Prostate gland (tissue), 2 donors: ENCODE data around the gene TUBB6.

Experiments used
- POLR2A ChIP-seq: fragments of 450-650 bp; IDR thresholded peaks from one replicate; pipeline ENCODE4 v1.6.1; 2016; ENCODE audit warnings: antibody characterized with exemption, mild to moderate bottlenecking
- POLR2AphosphoS5 ChIP-seq: sonication (generic); formaldehyde crosslinking; IDR thresholded peaks from one replicate; pipeline ENCODE4 v1.6.1; 2017; ENCODE audit warnings: antibody characterized with exemption
- TF ChIP-seq, protein P1 (sequence below), 4 experiments: fragments of 200-600 bp in 2 of 4; fragments of 450-650 bp in 2 of 4; sonication (generic) in 2 of 4; IDR thresholded peaks; 1 replicate in 3 of 4; 2 replicates in 1 of 4; pipeline ENCODE4 v1.5.1; 2016 to 2019; ENCODE audit warnings: antibody characterized with exemption in 4 of 4, mild to moderate bottlenecking in 2 of 4, moderate library complexity in 2 of 4

DNA sequence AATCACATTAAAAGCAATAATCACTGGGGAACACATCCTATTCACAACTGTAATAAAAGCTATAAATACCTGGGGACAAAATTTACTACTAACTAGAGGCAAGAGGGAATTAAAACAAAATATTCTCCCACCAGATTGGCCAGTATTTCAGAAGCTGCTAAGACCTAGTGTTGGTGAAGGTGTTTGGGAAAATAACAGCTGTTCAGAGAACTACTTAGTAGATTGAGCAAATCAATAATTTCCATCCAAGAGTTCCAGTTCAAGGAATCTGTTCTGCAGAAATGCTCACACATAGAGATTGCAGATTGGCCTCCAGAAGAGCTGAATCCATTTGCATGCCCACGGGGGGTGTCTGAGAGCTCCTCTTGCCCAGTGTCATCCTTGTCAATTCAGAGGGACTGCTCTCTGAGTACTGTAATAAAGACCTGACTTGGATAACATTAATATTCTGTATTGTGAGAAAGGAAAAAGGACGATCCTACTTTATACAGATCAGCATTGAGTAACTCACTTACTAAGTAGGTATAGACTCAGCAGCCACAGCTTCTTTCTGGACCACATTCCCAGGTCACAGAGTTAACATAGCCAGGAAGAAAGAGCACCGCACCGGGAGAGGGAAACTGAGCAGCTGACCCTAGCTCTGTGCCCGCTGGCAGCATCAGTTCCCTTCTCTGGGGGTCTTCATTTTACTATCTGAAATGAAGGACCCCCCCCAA lies 5.6 kb downstream of the TUBB6 start:
- TF ChIP-seq, protein P1, sequence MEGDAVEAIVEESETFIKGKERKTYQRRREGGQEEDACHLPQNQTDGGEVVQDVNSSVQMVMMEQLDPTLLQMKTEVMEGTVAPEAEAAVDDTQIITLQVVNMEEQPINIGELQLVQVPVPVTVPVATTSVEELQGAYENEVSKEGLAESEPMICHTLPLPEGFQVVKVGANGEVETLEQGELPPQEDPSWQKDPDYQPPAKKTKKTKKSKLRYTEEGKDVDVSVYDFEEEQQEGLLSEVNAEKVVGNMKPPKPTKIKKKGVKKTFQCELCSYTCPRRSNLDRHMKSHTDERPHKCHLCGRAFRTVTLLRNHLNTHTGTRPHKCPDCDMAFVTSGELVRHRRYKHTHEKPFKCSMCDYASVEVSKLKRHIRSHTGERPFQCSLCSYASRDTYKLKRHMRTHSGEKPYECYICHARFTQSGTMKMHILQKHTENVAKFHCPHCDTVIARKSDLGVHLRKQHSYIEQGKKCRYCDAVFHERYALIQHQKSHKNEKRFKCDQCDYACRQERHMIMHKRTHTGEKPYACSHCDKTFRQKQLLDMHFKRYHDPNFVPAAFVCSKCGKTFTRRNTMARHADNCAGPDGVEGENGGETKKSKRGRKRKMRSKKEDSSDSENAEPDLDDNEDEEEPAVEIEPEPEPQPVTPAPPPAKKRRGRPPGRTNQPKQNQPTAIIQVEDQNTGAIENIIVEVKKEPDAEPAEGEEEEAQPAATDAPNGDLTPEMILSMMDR (IDR thresholded peaks at IDR 0.05), result no peak
- no peak for TF ChIP-seq POLR2AphosphoS5
- no peak for TF ChIP-seq POLR2A
